PC-9 (cell line): ENCODE measurements around the gene GAS2L1. TPM values are rescaled to one million over a fixed set of nuclear protein-coding genes. Genes with fewer than 3 reads are reported as not detected.
A peak's percentile ranks its signal among the peaks of the same experiment; 100 is the strongest.

Experiments used
- BruUV-seq: library from RNA; stranded (reverse); fragments of 400-500 nt; replicated peaks from 2 replicates; lab custom pipeline; 2021; lab: Mats Ljungman, UMichigan
- CTCF ChIA-PET: fragments of 300-600 bp; sonication (Branson Sonifier 250); formaldehyde crosslinking; loops from one replicate; lab custom pipeline; 2022; ENCODE audit warnings: antibody characterized with exemption; lab: Charles Lee
- POLR2A ChIA-PET: fragments of 300-600 bp; sonication (Branson Sonifier 250); formaldehyde crosslinking; loops from one replicate; lab custom pipeline; 2022; ENCODE audit warnings: antibody characterized with exemption; ENCODE audit not compliant: unreplicated experiment; lab: Charles Lee
- DNase-seq, 2 experiments: peaks; one replicate each; pipeline versions ENCODE4 v3.0.0 to v3.0.0-alpha.2; 2015 to 2022; ENCODE audit warnings: mixed read lengths in 1 of 2
- H2AFZ ChIP-seq: fragments of 200-600 bp; sonication (generic); 2 replicates; pipeline ENCODE4 v1.8.1; 2017; ENCODE audit warnings: antibody characterized with exemption
- H3F3A ChIP-seq: fragments of 200-600 bp; sonication (generic); 2 replicates; pipeline ENCODE4 v1.8.1; 2017; ENCODE audit warnings: antibody characterized with exemption, mild to moderate bottlenecking, low read depth; ENCODE audit not compliant: insufficient read depth
- H3K27ac ChIP-seq: fragments of 200-600 bp; sonication (generic); 2 replicates; pipeline ENCODE4 v1.6.1; 2016; ENCODE audit warnings: mixed run types
- H3K27me3 ChIP-seq: fragments of 200-600 bp; sonication (generic); 2 replicates; pipeline ENCODE4 v1.6.1; 2016; ENCODE audit warnings: low read depth, mixed run types; ENCODE audit not compliant: insufficient read depth
- H3K36me3 ChIP-seq: fragments of 200-600 bp; sonication (generic); 2 replicates; pipeline ENCODE4 v1.6.1; 2016; ENCODE audit warnings: low read depth, mixed run types
- H3K4me1 ChIP-seq: fragments of 200-600 bp; sonication (generic); replicated peaks from 2 replicates; pipeline ENCODE4 v1.6.1; 2016; ENCODE audit warnings: mixed run types; ENCODE audit not compliant: insufficient read depth
- H3K4me2 ChIP-seq: fragments of 200-600 bp; sonication (generic); 2 replicates; pipeline ENCODE4 v1.6.1; 2017; ENCODE audit warnings: mixed run types
- H3K4me3 ChIP-seq: fragments of 200-600 bp; sonication (generic); 2 replicates; pipeline ENCODE4 v1.6.1; 2016; ENCODE audit warnings: mixed run types
- H3K79me2 ChIP-seq: fragments of 200-600 bp; sonication (generic); 2 replicates; pipeline ENCODE4 v1.6.1; 2017; ENCODE audit warnings: low read depth, mixed run types
- H3K9me2 ChIP-seq: fragments of 200-600 bp; sonication (generic); 2 replicates; pipeline ENCODE4 v1.8.1; 2017; ENCODE audit warnings: mild to moderate bottlenecking; ENCODE audit not compliant: insufficient read depth
- H3K9me3 ChIP-seq: fragments of 200-600 bp; sonication (generic); 2 replicates; pipeline ENCODE4 v1.8.1; 2016; ENCODE audit warnings: low read depth; ENCODE audit not compliant: insufficient read depth
- H4K20me1 ChIP-seq: fragments of 200-600 bp; sonication (generic); 2 replicates; pipeline ENCODE4 v1.8.1; 2017; ENCODE audit not compliant: insufficient read depth
- CTCF ChIP-seq: fragments of 200-600 bp; sonication (generic); conservative IDR thresholded peaks from 2 replicates; pipeline ENCODE4 v1.6.1; 2017; ENCODE audit warnings: mixed run types, antibody characterized with exemption, mild to moderate bottlenecking, moderate library complexity
- EZH2 ChIP-seq: fragments of 200-600 bp; sonication (generic); IDR thresholded peaks from 2 replicates; pipeline ENCODE4 v1.8.0; 2017; ENCODE audit warnings: antibody characterized with exemption, low read depth
- intact Hi-C: fragments of 100-400 bp; cut with micrococcal nuclease; formaldehyde crosslinking; loops from one replicate; pipeline ENCODE4 v1.10.0; 2022; ENCODE audit not compliant: unreplicated experiment
- total RNA-seq: library from RNA; stranded (reverse); gene quantifications from 2 replicates; pipeline ENCODE4 v1.2.3, GENCODE V29; 2021

GAS2L1 gene
- total RNA-seq, 1 experiment from 2014 or later = 15.2 TPM

GRCh38 chr22:29345932-29346331 is 39.5 kb downstream of the GAS2L1 start:
- POLR2A ChIA-PET = interaction anchor here (0.5 kb wide), 1 partner anchor 18 kb away, joined by 6 read pairs; no protein-coding TSS in a partner anchor
- Histone ChIP-seq H3K4me3 (no peak overlapping the region), H3K9me2 (no peaks in the 10 kb centered on the region), H4K20me1 (peaks cover 11% of the 10 kb centered on the region), H3K27me3 (no peaks in the 10 kb centered on the region), H3K4me1 (peaks cover 41% of the 10 kb centered on the region), H3K9me3 (no peaks in the 10 kb centered on the region), H3F3A (peaks cover 37% of the 10 kb centered on the region), H3K36me3 (peaks cover 18% of the 10 kb centered on the region), H3K27ac (no peak overlapping the region), H2AFZ (no peak overlapping the region), H3K4me2 (peak overlapping the region; percentile 18; the same call in 1 of the 2 replicates), H3K79me2 (no peaks in the 10 kb centered on the region)
- intact Hi-C loops = loop anchor here (2.0 kb wide), 1 partner anchor 39 kb away; the partner anchor contains the start of gene GAS2L1
- CTCF ChIA-PET = no interaction called here
- DNase-seq = peak in 1 of 2 experiments; percentile 44
- no TSS peak for BruUV-seq
- TF ChIP-seq CTCF = no peak
- no peak for TF ChIP-seq EZH2

- Histone ChIP-seq H3K27me3 (no peaks in the 10 kb centered on the region), H3K9me3 (no peaks in the 10 kb centered on the region), H4K20me1 (peaks cover 11% of the 10 kb centered on the region), H2AFZ (no peak overlapping the region), H3F3A (peaks cover 37% of the 10 kb centered on the region), H3K79me2 (no peaks in the 10 kb centered on the region), H3K36me3 (peaks cover 21% of the 10 kb centered on the region), H3K4me2 (no peak overlapping the region), H3K9me2 (no peaks in the 10 kb centered on the region), H3K27ac (no peak overlapping the region), H3K4me3 (no peak overlapping the region), H3K4me1 (peaks cover 41% of the 10 kb centered on the region)
- TF ChIP-seq EZH2 (no peak), CTCF (no peak)
- ChIA-PET CTCF (no interaction called here), POLR2A (interaction anchor here (0.5 kb wide), 1 partner anchor 17 kb away, joined by 6 read pairs; no protein-coding TSS in a partner anchor)
- no TSS peak for BruUV-seq
- no peak for DNase-seq
- intact Hi-C loops = no loop called here
These were observed 40.2 kb downstream of the GAS2L1 start for GRCh38 chr22:29346659-29347058.

GRCh38 chr22:29348041-29348440 is 41.6 kb downstream of the GAS2L1 start:
- H3F3A ChIP-seq = peaks cover 37% of the 10 kb centered on the region
- TF ChIP-seq CTCF = no peak
- no peak for TF ChIP-seq EZH2
- no peak for DNase-seq
- H3K9me2 ChIP-seq = no peaks in the 10 kb centered on the region
- intact Hi-C loops = no loop called here
- H2AFZ ChIP-seq = no peak overlapping the region
- H3K27ac ChIP-seq = no peak overlapping the region
- no peak overlapping the region for H3K4me3 ChIP-seq
- H3K79me2 ChIP-seq = no peaks in the 10 kb centered on the region
- H3K9me3 ChIP-seq = no peaks in the 10 kb centered on the region
- no TSS peak for BruUV-seq
- H3K36me3 ChIP-seq = peaks cover 22% of the 10 kb centered on the region
- H3K4me2 ChIP-seq = no peak overlapping the region
- no peaks in the 10 kb centered on the region for H3K27me3 ChIP-seq
- CTCF ChIA-PET = no interaction called here
- H3K4me1 ChIP-seq = peaks cover 29% of the 10 kb centered on the region
- peaks cover 9% of the 10 kb centered on the region for H4K20me1 ChIP-seq
- POLR2A ChIA-PET = no interaction called here
